Uterus (tissue), 4 donors: ENCODE results near the gene CCSER1. TPM values are rescaled to one million over a fixed set of nuclear protein-coding genes. Genes with fewer than 3 reads are reported as not detected.

Source experiments
- DNase-seq, 2 donors: peaks; one replicate each; pipeline ENCODE4 v3.0.0-alpha.2; 2019 to 2020
- H3K27ac ChIP-seq, 2 donors: fragments of 200-600 bp; sonication (generic); 1 replicate in 1 of 2; 2 replicates in 1 of 2; pipeline ENCODE4 v1.5.1; 2016 to 2018
- H3K27me3 ChIP-seq, 2 donors: fragments of 200-600 bp; sonication (generic); one replicate each; pipeline ENCODE4 v1.5.1; 2018 to 2019; ENCODE audit warnings: control low read depth in 1 of 2
- H3K36me3 ChIP-seq, 2 donors: fragments of 200-600 bp; sonication (generic); one replicate each; pipeline ENCODE4 v1.5.1; 2019; ENCODE audit warnings: control low read depth in 1 of 2
- H3K4me1 ChIP-seq, 2 donors: fragments of 200-600 bp; sonication (generic); one replicate each; pipeline ENCODE4 v1.5.1; 2018 to 2019; ENCODE audit warnings: control low read depth in 1 of 2
- H3K4me3 ChIP-seq, 2 donors: fragments of 200-600 bp; sonication (generic); 1 replicate in 1 of 2; 2 replicates in 1 of 2; pipeline ENCODE4 v1.5.1; 2018 to 2019; ENCODE audit warnings: mild to moderate bottlenecking in 1 of 2
- H3K9me3 ChIP-seq, 2 donors: fragments of 200-600 bp; sonication (generic); one replicate each; pipeline ENCODE4 v1.5.1; 2019; ENCODE audit warnings: control low read depth in 1 of 2
- POLR2A ChIP-seq, 2 donors: fragments of 450-650 bp; IDR thresholded peaks; one replicate each; pipeline ENCODE4 v1.6.1; 2016; ENCODE audit warnings: antibody characterized with exemption in 2 of 2, mild to moderate bottlenecking in 1 of 2, moderate library complexity in 1 of 2
- intact Hi-C: fragments of 100-400 bp; cut with DNase I; formaldehyde crosslinking; loops from one replicate; pipeline ENCODE4 v1.15.1; 2023; ENCODE audit warnings: low total_unique reads
- total RNA-seq, 4 donors: library from RNA; depleted of rRNA in 3 of 4; stranded (reverse); fragments of >200 nt in 3 of 4; gene quantifications; one replicate each; pipeline versions ENCODE4 v1.1.0 to v1.2.4, GENCODE V29; 2014 to 2023
- TF ChIP-seq, protein P1 (sequence below), 4 experiments: fragments of 200-600 bp in 2 of 4; fragments of 450-650 bp in 2 of 4; sonication (generic) in 2 of 4; IDR thresholded peaks; one replicate each; pipeline ENCODE4 v1.5.1; 2016 to 2019; ENCODE audit warnings: antibody characterized with exemption in 4 of 4, mild to moderate bottlenecking in 2 of 4, moderate library complexity in 1 of 4
- donor health status: DM: yes; HTN: yes; CAD: no.

The CCSER1 gene
- total RNA-seq, 4 donors from 2014 or later, result 2.8 to 54.7 (median 11.9) TPM

DNA sequence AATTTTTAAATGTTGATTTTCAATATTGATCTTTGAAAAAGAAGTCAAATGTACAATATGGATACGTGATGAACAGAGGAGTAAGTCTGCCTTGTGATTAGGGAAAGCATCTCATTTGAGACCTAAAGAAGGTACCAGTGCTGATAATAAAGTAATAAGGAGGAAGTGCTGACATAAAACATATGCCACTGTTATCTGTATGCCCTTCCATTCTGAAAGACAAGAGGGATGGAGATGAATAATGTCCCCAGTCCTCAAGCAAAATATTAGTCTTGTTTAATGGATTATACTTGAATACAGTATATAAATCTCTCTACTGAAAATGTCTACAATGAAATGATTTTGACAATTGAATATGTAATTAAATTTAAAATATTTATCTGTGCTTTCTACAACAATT, 58.2 kb downstream of the CCSER1 start:
- Histone ChIP-seq H3K9me3 (no peaks in the 10 kb centered on the region), H3K27me3 (no peaks in the 10 kb centered on the region), H3K36me3 (peaks cover 0 to 3% of the 10 kb centered on the region in 2 donors), H3K4me3 (no peak overlapping the region), H3K4me1 (no peaks in the 10 kb centered on the region), H3K27ac (no peak overlapping the region)
- intact Hi-C loops, result no loop called here
- DNase-seq, result no peak
- TF ChIP-seq POLR2A (IDR thresholded peaks at IDR 0.05), result no peak
- TF ChIP-seq, protein P1, sequence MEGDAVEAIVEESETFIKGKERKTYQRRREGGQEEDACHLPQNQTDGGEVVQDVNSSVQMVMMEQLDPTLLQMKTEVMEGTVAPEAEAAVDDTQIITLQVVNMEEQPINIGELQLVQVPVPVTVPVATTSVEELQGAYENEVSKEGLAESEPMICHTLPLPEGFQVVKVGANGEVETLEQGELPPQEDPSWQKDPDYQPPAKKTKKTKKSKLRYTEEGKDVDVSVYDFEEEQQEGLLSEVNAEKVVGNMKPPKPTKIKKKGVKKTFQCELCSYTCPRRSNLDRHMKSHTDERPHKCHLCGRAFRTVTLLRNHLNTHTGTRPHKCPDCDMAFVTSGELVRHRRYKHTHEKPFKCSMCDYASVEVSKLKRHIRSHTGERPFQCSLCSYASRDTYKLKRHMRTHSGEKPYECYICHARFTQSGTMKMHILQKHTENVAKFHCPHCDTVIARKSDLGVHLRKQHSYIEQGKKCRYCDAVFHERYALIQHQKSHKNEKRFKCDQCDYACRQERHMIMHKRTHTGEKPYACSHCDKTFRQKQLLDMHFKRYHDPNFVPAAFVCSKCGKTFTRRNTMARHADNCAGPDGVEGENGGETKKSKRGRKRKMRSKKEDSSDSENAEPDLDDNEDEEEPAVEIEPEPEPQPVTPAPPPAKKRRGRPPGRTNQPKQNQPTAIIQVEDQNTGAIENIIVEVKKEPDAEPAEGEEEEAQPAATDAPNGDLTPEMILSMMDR (IDR thresholded peaks at IDR 0.05), result no peak

DNA sequence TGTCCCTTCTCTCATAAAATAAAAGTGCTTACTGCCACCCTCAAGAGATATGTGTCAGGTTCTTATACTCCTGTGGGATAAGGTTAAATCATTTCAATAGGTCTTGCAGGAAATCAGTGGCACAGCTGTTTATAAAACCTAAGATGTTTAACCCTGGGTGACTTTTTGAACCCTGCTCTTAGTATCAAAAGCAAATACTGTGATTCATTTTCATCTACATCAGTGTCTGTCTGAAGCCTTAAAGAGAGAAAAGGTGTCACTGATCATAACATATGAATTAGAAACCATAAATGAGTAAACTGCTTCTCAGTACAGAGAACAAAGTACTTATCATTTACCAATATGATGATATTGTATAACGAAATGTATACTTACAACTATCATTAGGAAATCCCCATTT, 59.0 kb downstream of the CCSER1 start:
- Histone ChIP-seq H3K27ac (no peak overlapping the region), H3K4me3 (no peak overlapping the region), H3K4me1 (no peaks in the 10 kb centered on the region), H3K9me3 (no peaks in the 10 kb centered on the region), H3K27me3 (no peaks in the 10 kb centered on the region), H3K36me3 (peaks cover 0 to 3% of the 10 kb centered on the region in 2 donors)
- intact Hi-C loops, result no loop called here
- no peak for DNase-seq
- TF ChIP-seq POLR2A (IDR thresholded peaks at IDR 0.05), result no peak
- TF ChIP-seq, protein P1 (IDR thresholded peaks at IDR 0.05), result no peak

DNA sequence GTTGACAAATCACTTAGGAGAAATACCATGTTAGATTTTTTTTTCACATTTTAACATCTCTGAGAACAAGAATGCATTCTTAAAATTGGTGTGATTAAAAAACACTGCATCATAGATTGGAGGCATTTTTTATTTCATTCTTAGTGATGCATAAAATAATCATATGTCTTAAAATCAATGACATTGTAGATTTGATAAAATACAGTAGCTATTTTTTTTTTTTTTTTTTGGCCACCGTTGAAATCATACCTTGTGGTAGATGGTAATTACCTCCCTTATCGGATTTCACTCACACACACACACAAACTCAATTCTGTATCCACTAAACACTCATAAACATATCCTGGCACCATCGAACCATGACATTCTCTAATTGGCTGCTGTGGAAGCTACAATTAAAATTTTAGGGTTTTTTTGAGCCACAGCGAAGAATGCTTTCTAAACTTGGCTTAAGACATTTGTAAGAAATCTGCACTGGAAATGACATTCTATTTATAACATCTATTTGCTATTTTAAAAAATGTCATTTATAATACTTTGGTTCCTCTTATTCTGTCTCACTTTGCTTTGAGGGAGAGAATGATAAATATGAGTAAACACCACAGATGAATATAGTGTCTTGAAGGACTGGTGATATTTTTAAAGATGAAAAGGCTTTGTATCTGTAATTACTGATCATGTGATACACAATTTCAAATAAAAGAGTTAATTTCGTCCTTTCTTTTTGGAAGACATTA, 60.1 kb downstream of the CCSER1 start:
- no peaks in the 10 kb centered on the region for H3K4me1 ChIP-seq
- TF ChIP-seq POLR2A (IDR thresholded peaks at IDR 0.05), result no peak
- TF ChIP-seq, protein P1 (IDR thresholded peaks at IDR 0.05), result no peak
- intact Hi-C loops, result no loop called here

DNA sequence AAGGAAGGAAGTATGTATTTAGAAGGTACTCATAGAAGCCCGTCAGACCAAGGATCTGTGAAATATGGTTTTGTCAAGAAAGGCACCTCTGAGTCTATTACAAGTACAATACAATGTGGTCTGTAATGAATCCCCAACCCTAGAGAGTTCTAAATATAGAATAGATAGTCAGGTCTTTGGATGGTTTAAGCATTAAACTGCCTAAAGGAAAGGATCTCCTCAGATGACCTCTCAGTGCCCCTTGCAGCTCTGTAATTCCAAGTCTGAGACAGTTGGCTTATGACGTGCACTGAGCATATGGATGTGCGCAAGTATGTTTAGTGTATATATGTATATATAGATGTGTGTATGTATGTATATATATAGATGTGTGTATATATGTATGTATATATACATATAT, 62.0 kb downstream of the CCSER1 start:
- peaks cover 0 to 3% of the 10 kb centered on the region in 2 donors for H3K36me3 ChIP-seq
- DNase-seq, result no peak
- no peaks in the 10 kb centered on the region for H3K9me3 ChIP-seq
- no peak overlapping the region for H3K4me3 ChIP-seq
- intact Hi-C loops, result no loop called here
- no peaks in the 10 kb centered on the region for H3K4me1 ChIP-seq
- TF ChIP-seq POLR2A (IDR thresholded peaks at IDR 0.05), result no peak
- TF ChIP-seq, protein P1 (IDR thresholded peaks at IDR 0.05), result no peak
- no peaks in the 10 kb centered on the region for H3K27me3 ChIP-seq
- no peak overlapping the region for H3K27ac ChIP-seq

More for the DNA sequence above, 60.1 kb downstream of the CCSER1 start:
- no peak for DNase-seq
- H3K27ac ChIP-seq, result no peak overlapping the region
- no peak overlapping the region for H3K4me3 ChIP-seq
- H3K27me3 ChIP-seq, result no peaks in the 10 kb centered on the region
- H3K36me3 ChIP-seq, result peaks cover 0 to 3% of the 10 kb centered on the region in 2 donors
- no peaks in the 10 kb centered on the region for H3K9me3 ChIP-seq

DNA sequence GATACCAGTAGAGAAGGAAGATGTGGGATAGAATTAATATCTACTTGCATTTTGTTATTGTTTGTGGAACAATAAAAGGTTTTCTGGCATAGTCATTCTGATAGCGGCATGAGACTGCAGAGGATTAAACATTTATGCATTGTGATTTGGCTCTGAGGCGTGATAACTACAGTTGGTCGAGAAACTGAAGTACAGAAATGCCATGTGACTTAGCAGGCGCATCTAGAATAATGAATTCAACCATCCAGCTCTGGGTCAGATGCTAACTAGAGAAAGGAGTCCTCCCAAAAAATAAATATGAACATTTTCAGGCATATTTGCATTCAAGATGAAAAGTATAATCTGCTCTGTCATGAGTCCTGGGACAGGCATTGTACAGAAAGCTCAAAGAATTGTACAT, 62.8 kb downstream of the CCSER1 start:
- no peak for DNase-seq
- Histone ChIP-seq H3K27me3 (no peaks in the 10 kb centered on the region), H3K36me3 (peaks cover 0 to 3% of the 10 kb centered on the region in 2 donors), H3K4me1 (no peaks in the 10 kb centered on the region), H3K9me3 (no peaks in the 10 kb centered on the region), H3K4me3 (no peak overlapping the region), H3K27ac (no peak overlapping the region)
- intact Hi-C loops, result no loop called here
- TF ChIP-seq, protein P1 (IDR thresholded peaks at IDR 0.05), result no peak
